ENCODE data around the gene DGKE.

Gene DGKE

GRCh38 chr17:56866076-56866475, 32.1 kb downstream of the DGKE start (continued):
- TF ChIP-seq ZNF354C (tag by site-specific recombination; IDR thresholded peaks at IDR 0.05; ENCODE audit: borderline replicate concordance, low read depth), result no peak

- no peak for TF ChIP-seq ZFHX2 (tag by site-specific recombination; conservative IDR thresholded peaks at IDR 0.05)
Measured at GRCh38 chr17:56866496-56866895, 32.5 kb downstream of the DGKE start.

GRCh38 chr17:56867948-56868376, 34.0 kb downstream of the DGKE start:
- ChIA-PET POLR2A (interaction anchor here (0.7 kb wide), 1 partner anchor 46 kb away, joined by 3 read pairs; the partner anchor contains the start of gene TRIM25), CTCF (interaction anchor here (0.5 to 1.1 kb wide), 3 partner anchors 49 to 908 kb away, joined by 3 to 5 read pairs (median 4); no protein-coding TSS in a partner anchor)
- no peak overlapping the region for H3K4me3 ChIP-seq (ENCODE audit: low read depth, low read length)
- H3K9me3 ChIP-seq (ENCODE audit: control insufficient read depth, insufficient read depth, low read depth, low read length), result no peaks in the 10 kb centered on the region
- no peaks in the 10 kb centered on the region for H3K4me1 ChIP-seq (ENCODE audit: control insufficient read depth, insufficient read depth, low read length)
- H3K27ac ChIP-seq (ENCODE audit: extremely low read depth, low read depth, low read length), result no peak overlapping the region
- TF ChIP-seq ZBTB44 (tag by site-specific recombination; IDR thresholded peaks at IDR 0.05) (no peak), ZNF645 (tag by site-specific recombination; IDR thresholded peaks at IDR 0.05) (no peak), ZFP69B (tag by site-specific recombination; IDR thresholded peaks at IDR 0.05) (no peak)
- H3K36me3 ChIP-seq (ENCODE audit: control insufficient read depth in 2 of 2, insufficient read depth in 1 of 2, low read length in 2 of 2), result peaks cover 18% of the 10 kb centered on the region in 2 experiments; a peak in 2 of 3 replicates

More at GRCh38 chr17:56866496-56866895, 32.5 kb downstream of the DGKE start:
- H3K4me3 ChIP-seq (ENCODE audit: low read depth, low read length), result no peak overlapping the region
- H3K36me3 ChIP-seq (ENCODE audit: control insufficient read depth in 2 of 2, insufficient read depth in 1 of 2, low read length in 2 of 2), result peaks cover 27 to 33% of the 10 kb centered on the region in 2 experiments; a peak in 2 of 3 replicates
- no peaks in the 10 kb centered on the region for H3K9me3 ChIP-seq (ENCODE audit: control insufficient read depth, insufficient read depth, low read depth, low read length)
- no peaks in the 10 kb centered on the region for H3K4me1 ChIP-seq (ENCODE audit: control insufficient read depth, insufficient read depth, low read length)
- CTCF ChIA-PET, result interaction anchor here (1.2 to 1.6 kb wide), 2 partner anchors 11 to 47 kb away, joined by 4 read pairs; no protein-coding TSS in a partner anchor
- POLR2A ChIA-PET, result interaction anchor here (0.6 kb wide), 1 partner anchor 332 kb away, joined by 3 read pairs; no protein-coding TSS in a partner anchor
- H3K27ac ChIP-seq (ENCODE audit: extremely low read depth, low read depth, low read length), result no peak overlapping the region

- no peaks in the 10 kb centered on the region for H3K9me3 ChIP-seq (ENCODE audit: control insufficient read depth, insufficient read depth, low read depth, low read length)
- no peak overlapping the region for H3K27ac ChIP-seq (ENCODE audit: extremely low read depth, low read depth, low read length)
- peaks cover 12 to 13% of the 10 kb centered on the region in 2 experiments; a peak in 2 of 3 replicates for H3K36me3 ChIP-seq (ENCODE audit: control insufficient read depth in 2 of 2, insufficient read depth in 1 of 2, low read length in 2 of 2)
- CTCF ChIA-PET, result interaction anchor here (0.5 kb wide), 1 partner anchor 10 kb away, joined by 3 read pairs; no protein-coding TSS in a partner anchor
- POLR2A ChIA-PET, result no interaction called here
- H3K4me3 ChIP-seq (ENCODE audit: low read depth, low read length), result no peak overlapping the region
- H3K4me1 ChIP-seq (ENCODE audit: control insufficient read depth, insufficient read depth, low read length), result no peaks in the 10 kb centered on the region
- TF ChIP-seq ZSCAN18 (tag by site-specific recombination; IDR thresholded peaks at IDR 0.05), result no peak
- no peak for TF ChIP-seq ZFP37 (tag by site-specific recombination; IDR thresholded peaks at IDR 0.05)
- TF ChIP-seq ZBTB10 (tag by site-specific recombination; IDR thresholded peaks at IDR 0.05), result no peak
- no peak for TF ChIP-seq AEBP2 (tag by site-specific recombination; IDR thresholded peaks at IDR 0.05; ENCODE audit: borderline replicate concordance)
- TF ChIP-seq ZNF521 (tag by site-specific recombination; IDR thresholded peaks at IDR 0.05), result no peak
- TF ChIP-seq ZNF843 (tag by site-specific recombination; IDR thresholded peaks at IDR 0.05), result no peak
- no peak for TF ChIP-seq ZNF639 (tag by site-specific recombination; IDR thresholded peaks at IDR 0.05)
- no peak for TF ChIP-seq ZBTB17 (tag by site-specific recombination; IDR thresholded peaks at IDR 0.05)
- no peak for TF ChIP-seq ZNF571 (tag by site-specific recombination; IDR thresholded peaks at IDR 0.05)
- TF ChIP-seq ZNF175 (tag by site-specific recombination; IDR thresholded peaks at IDR 0.05), result no peak
- TF ChIP-seq ZEB2 (tag by site-specific recombination; IDR thresholded peaks at IDR 0.05), result no peak
Measured at GRCh38 chr17:56868716-56869115, 34.8 kb downstream of the DGKE start.

All from HEK293 (cell line).